ENCODE results near the gene SHISA4.

- TF ChIP-seq POLR2A (IDR thresholded peaks at IDR 0.05; ENCODE audit: low read length) (no peak), GATA1 (IDR thresholded peaks at IDR 0.05; ENCODE audit: low read depth, low read length) (no peak)
Measured at GRCh38 chr1:201898992-201899391, 10.3 kb downstream of the SHISA4 start.
